GM21367 (cell line): ENCODE results near the gene TOPAZ1.

Experiments
- ATAC-seq: cut with Tn5 transposase; IDR thresholded peaks from one replicate; pipeline ENCODE4 v1.9.1; 2021; ENCODE audit not compliant: unreplicated experiment

Gene TOPAZ1

DNA sequence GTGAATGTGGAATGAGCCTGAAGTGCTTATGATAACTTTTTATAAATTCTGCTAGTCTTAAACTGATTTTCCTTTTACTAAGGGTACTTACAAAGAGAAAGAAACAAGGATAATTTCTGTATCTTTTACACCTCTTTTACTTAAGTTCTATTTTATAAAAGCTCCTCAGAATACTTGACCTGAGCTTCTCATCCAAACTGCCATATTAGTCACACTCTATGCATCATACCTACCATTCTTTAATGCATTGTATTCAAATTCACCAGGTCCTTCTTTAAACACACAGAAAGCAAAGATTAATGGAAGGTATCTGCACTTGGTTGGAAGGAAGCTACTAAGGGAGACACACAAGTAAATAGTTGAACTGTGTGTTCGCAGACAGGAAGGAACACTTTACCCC lies 1.6 kb upstream of the TOPAZ1 start:
- ATAC-seq = no peak

DNA sequence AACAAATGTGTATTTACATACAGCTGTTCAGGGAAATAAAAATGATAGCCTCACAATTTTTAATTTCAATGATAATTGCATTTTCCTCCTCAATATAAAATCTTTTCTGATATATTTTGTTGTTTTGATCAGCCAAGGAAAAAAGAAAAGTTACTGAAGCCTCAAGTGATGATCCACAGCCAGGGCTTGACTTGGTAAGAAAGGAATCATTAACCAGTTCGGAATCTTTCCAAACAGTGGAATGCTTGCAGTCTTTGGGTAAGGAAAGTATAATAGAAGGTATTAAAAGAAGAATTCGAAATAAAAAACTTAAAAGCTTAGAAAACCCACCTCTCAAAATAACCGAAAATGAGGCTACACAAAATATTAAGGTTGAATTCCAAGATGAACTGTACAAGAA lies 1.0 kb downstream of the TOPAZ1 start:
- no peak for ATAC-seq

DNA sequence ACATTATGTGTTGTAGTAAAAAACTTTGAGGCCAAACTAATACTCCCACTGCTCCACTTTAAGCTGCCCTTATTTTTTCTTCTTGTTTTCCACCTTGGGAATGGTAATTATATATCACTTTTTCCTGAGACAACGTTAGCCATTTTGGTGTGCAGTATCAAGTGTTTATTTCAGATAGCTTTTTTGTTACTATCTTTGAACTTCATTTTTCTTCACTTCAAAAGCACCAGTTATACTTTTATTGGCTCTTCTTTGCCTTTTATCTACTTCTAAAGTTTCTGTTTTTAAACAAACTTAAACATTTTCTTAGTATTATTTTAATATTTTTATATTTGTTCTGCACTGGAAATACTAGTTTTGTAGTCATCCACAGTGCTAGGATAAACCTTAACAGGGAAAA lies 6.5 kb downstream of the TOPAZ1 start:
- ATAC-seq = no peak

DNA sequence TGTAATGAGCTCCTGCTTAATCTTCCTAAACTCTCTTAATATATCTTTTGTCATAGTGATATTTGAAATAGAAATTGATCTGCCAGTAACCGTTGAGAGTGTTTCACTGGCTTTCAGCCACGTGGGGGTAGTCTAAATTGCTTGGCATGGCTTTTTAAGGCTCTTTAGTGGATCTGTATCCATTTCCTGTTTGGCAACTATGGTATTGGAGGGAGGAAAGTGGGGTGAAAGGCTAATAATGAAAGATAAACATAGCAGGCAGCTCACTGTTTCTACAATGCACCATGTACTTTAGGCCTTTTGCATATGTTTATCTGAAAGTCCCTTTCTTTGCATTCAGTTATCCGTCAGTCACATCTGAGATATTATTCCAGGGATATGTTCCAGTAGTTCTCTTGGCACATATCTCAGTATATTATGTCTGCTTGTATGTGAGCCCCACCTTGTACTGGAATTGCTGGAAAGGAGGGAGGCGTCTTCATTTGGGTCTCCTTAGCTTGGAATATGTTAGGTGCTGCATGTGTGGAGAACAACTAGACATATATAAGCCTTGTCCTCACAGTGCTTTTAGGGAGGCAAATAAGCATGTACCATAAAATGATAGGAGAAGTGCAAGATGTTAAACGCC lies 10.8 kb downstream of the TOPAZ1 start:
- no peak for ATAC-seq

DNA sequence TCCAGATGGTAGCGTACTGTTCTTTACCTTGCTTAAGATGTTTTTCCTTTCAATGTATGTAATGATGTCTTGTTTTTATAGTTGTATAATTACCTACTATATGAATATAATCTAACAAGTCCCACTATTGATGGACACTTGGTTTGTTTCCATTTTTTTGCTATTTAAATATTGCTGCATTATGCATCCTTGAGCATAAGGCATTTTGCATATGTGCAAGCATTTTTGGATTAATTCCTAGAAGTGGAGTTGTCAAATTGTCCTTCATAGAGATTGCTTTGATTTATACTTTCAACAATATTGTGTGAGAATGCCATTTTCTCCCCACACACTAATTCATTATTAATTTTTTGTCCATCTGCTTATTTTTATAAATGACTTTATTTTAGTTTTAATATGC lies 17.7 kb downstream of the TOPAZ1 start:
- no peak for ATAC-seq

DNA sequence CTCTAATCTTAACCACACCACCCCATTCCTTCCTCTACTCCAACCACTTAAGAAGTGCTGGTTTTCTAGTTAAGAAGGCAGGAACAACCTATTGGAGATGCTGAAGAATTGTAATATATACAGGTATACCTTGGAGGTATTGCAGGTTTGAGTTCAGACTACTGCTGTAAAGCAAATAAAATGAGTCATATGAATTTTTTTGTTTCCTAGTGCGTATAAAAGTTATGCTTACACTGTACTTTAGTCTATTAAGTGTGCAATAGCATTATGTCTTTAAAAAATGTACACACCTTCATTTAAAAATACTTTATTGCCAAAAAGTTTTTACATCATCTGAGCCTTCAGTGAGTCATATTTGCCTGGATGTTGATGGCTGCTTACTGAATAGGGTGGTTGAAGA lies 22.5 kb downstream of the TOPAZ1 start:
- ATAC-seq = no peak

DNA sequence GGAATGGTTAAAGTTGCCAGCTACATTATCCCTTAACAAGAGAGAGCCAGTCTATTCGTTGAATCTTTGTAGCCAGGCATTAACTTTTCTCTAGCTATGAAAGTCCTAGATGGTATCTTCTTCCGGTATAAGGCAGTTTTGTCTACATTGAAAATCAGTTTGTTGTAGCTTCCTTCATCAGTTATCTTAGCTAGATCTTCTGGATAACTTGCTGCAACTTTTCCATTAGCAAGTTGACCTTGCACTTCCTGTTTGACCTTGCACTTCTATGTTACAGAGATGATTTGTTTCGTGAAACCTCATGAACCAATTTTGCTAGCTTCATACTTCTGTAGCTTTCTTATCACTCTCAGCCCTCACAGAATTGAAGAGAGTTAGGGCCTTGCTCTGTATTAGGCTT lies 24.1 kb downstream of the TOPAZ1 start:
- no peak for ATAC-seq

DNA sequence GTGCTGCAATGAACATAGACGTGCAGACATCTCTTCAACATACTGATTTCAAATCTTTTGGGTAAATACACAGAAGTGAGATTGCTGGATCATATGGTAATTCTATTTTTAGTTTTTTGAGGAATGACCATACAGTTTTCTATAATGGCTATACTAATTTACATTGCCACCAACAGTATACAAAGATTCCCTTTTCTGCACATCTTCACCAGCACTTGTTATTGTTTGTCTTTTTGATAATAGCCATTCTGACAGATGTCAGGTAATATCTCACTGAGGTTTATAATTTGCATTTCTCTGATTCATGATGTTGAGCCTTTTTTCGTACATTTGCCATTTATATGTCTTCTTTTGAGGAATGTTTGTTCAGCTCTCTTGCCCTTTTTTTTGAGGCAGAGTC lies 30.5 kb downstream of the TOPAZ1 start:
- ATAC-seq = no peak

DNA sequence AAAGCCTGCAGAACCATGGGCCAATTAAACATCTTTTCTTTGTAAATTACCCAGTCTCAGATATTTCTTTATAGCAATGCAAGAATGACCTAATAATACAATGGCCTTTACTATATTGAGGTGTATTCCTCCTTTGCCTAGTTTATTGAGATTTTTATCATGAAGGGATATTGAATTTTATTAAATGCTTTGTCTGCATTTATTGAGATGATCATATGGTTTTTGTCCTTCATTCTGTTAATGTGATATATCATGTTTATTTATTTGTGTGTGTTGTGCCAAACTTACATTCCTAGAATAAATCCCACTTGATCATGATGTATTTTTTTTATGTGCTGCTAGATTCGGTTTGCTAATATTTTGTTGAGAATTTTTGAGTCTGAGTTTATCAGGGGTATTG lies 36.2 kb downstream of the TOPAZ1 start:
- no peak for ATAC-seq

DNA sequence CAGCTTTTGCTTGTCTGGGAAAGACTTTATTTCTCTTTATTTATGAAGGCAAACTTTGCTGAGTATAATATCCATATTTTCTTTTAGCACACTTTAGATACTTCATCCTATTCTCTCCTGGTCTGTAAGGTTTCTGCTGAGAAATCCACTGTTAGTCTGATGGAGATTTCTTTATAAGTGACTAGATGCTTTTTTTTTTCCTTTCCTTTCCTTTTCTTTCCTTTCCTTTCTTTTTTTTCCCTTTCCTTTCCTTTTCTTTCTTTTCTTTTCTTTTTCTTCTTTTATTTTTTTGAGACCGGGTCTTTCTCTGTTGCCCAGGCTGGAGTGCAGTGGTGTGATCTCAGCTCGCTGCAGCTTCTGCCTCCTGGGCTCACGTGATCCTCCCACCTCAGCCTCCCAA lies 38.4 kb downstream of the TOPAZ1 start:
- no peak for ATAC-seq

DNA sequence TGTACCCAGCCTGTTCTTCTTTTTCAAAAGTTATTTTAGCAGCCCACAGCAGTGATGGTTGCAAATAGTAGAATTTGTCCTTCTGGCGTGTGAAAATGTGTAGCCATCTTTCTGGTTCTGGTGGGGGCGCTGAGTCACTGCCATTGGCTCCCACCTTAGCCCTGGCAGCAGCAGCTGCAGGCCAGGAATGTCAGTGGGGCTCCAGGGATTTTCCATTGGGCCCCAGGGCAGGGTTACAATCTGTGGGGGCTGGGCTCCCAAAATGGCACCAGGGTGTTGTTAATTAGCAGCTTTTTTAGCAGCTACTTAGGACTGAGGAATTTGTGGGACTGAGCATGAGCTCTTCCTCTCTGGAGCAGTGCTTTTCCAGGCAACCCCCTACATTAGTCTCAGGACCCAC lies 38.9 kb downstream of the TOPAZ1 start:
- ATAC-seq = no peak

DNA sequence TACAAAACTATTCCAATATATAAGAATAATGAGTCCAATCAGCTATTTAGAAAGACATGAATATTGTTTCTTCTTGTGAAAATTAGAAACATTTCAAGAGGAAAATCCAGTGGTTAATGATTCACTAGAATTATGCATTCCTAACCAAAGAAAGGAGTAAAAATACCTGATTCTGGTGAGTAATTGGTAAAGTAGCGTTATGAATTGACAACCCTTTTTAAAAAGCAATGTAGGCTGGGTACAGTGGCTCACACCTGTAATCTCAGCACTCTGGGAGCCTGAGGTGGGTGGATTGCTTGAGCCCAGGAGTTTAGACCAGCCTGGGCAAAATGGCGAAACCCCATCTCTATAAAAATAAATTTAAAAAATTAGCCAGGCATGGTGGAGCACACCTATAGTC lies 43.3 kb downstream of the TOPAZ1 start:
- no peak for ATAC-seq

DNA sequence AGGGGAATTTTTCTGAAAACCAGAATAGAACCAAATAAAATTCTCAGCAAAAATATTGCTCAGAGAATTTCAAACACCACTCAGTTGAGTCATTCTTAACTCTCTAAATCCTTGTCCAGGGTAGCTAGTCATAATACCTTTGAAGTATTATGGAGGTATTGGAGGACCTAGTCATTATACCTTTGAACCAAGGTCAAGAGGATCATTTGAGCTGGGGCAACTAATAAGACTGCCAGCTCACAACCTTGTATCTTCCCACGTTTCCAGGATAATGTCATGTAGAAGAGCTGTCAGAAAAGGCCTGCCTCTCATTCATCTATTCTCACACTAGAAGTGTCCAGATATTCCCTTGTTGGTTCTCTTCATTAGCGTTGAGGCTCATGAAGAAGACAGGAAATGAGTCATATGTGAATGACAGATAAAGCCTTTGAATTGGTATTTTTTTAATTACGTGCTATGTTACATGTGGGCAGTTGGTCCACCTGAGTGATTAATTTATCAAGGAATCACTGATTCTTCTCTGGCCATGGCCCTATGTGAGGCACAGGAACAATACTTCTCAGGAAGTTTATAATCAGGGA lies 48.3 kb downstream of the TOPAZ1 start:
- ATAC-seq = no peak

DNA sequence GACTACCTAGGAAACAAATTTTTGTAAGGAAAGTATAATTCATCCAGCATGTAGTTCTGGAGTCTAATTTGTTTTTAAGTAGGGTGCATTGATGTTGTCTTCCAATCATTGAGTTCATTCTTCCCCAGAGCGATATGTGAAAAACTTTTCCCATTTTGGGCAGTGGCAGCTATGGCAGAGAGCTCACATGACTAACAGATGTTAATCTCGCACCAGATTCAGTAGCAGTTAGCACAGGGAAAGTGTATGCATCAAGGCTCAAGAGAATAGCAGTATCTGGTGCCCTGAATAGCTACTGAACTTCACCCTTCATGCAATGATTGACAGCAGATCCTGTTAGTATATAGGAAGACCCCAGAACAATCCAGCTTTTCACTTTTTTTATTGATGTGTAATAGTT lies 50.6 kb downstream of the TOPAZ1 start:
- ATAC-seq = no peak

DNA sequence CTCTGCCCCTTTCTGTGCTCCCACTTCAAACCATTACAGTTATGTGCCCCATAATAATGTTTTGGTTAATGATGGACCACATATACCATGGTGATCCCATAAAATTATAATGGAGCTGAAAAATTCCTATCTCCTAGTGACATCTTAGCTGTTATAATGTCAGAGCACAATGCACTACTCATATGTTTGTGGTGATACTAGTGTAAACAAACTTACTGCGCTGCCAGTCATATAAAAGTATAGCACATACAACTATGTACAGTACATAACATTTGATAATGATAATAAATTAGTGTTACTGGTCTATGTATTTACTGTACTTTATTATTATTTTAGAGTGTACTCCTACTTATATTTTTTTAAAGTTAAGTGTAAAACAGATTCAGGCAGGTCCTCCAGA lies 51.3 kb downstream of the TOPAZ1 start:
- ATAC-seq = no peak

DNA sequence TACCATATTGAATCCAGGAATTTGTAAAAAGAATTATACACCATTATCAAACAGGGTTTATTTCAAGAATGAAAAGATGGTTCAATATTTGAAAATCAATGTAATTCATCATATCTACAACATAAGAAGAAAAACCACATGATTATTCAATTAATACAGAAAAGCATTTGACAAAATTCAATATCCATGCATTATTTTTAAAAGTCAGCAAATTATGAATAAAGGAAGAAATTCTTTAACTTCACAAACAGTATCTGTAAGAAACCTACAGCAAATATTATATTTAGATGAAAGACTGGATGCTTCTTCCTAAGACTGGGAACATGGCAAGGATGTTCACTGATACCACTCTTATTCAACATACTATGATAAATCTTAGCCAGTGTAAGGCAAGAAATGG lies 55.6 kb downstream of the TOPAZ1 start:
- ATAC-seq = no peak

DNA sequence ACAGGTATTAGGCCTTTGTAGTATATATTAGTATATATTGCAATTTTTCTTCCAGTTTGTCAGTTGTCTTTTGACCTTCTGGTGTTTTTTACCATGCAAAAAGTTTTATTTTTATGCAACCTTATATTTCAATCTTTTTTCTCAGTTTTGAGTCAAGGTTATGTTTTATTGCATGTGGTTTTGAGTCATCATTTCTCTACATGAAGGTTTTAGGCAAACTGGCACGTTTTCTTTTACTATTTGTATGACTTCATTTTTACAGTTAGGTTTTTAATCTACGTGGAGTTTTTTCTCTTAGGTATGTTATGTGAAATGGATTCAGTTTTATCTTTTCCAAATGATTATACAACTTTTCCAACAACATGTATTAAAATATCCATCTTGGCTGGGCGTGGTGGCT lies 60.1 kb downstream of the TOPAZ1 start:
- no peak for ATAC-seq

DNA sequence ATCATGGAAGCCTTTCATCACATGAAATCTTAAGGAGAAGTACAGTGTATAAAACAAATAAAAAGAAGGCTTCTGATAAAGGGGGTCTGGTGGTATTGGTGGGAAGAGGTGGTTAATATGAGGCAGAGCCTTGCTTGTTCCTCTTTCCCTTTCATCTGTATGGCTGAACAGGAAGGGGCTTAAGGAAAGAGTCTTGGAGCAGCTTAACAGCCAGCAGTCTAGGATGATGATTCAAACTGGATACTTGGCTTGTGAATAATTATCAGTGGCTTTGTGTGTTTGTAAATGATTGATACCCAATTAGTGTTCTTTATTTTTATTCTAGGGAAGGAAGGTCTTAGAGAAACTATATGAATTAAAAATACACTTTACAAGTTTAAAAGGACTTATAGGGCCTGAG lies 67.8 kb downstream of the TOPAZ1 start:
- no peak for ATAC-seq

DNA sequence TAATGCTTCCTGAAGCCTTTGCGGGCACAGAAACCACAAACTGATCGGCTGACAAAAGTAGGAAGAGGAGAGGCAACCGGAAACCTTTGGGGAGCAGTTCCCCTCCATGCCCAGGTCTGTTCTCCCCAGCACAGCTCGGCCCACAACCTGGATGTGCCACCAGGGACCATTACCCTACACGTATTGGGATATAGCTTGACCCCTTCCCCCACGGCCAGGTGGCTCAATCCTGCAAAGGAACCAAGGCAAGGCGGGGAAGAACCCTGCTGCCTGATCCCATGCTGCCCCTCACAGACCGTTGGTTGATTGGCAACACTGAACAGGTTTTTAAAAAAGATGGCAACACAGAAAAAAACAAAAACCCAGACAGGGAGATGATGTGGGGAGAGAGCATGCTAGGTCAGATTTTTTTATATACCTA lies 77.2 kb downstream of the TOPAZ1 start:
- ATAC-seq = no peak

DNA sequence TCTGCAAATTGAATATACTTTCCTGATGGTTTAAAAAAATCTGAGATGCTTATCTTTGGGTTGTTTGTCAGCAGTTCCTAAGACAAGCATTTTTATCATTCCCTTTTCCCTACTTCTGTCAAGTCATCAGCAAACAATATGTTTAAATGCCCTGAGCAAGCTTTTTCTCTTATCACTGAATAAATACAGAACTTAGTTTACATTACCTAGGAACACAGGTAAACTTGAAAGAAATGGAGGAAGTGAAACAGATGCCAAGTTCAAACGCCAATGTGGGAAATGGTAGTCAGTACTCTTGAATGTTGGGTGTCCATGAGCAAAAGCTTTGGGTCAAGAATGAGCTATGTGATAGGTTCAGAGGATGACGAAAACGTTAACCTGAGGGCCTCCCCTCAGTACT lies 79.6 kb downstream of the TOPAZ1 start:
- ATAC-seq = no peak

DNA sequence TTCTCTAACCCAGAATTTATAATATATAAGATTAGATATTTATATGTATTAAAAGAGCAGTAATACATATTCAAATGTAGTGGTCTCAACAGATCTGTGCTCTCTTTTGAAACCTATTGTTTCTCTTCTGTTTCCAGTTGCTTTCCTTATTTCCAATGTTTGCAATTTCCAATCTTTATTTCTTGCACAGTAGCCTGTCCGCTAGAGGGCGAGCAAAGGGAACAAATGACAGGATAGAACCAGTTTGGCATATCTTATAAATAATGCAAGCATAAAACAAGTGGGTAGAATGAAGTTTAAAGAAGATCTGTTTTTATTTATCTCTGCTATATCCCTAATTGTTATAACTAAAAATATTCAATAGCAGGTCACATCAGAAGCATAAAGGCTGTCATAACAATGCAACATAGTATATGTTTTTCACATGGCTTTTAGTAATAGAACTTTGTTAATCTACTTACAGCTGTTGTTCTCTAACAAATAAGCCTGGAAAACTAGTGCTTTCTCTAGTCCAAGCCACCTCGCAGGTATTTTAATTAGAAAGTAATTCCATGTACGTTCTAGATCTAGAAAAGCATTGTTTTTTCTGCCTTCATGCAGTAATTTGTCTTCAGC lies 81.8 kb downstream of the TOPAZ1 start:
- no peak for ATAC-seq

DNA sequence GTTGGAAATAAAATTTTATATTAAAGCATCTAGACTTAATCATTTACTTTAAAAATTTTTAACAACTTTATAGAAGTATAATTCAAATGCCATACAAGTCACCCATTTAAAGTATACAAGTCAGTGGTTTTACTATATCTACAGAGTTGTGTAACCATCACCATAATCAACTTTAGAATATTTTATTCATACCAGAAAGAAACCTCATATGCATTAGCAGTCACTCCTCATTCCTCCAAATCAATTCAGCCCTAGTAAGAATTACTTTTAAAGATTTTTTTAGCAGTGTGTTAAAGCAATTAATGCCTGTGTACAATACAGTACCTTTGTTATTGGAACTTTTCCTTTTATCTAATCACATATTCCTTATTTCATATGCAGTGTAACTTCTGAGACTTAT lies 82.9 kb downstream of the TOPAZ1 start:
- no peak for ATAC-seq

DNA sequence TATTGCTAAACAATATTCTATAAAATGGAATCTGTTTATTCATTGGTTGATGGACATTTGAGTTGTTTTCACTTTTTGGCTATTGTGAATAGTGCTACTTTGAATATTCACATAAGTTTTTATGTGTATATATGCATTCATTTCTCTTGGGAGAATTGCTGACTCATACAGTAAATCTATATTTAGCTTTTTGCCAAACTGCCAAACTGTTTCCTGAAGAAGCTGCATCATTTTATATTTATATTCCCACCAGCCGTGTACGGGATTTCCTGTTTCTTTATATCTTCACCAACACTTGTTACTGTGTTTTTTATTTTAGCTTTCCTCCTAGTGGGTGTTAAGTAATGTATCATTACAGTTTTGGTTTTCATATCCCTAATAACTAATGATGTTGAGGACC lies 84.3 kb downstream of the TOPAZ1 start:
- no peak for ATAC-seq
